B cell (primary cell): Measurements from ENCODE around the gene ATF1. TPM values are rescaled to one million over a fixed set of nuclear protein-coding genes. Genes with fewer than 3 reads are reported as not detected.

Source experiments
- ATAC-seq: fragments of 200-7000 bp; cut with Tn5 transposase; one replicate; pipeline ENCODE4 v1.10.0; 2021; ENCODE audit warnings: low read depth, mild to moderate bottlenecking, moderate number of reproducible peaks, moderate library complexity
- CTCF ChIA-PET: fragments of 350-600 bp; sonication (Branson Sonifier 250); formaldehyde crosslinking; loops from one replicate; lab custom pipeline; 2021; ENCODE audit warnings: antibody characterized with exemption, inconsistent platforms; lab: Charles Lee
- POLR2A ChIA-PET: fragments of 350-600 bp; sonication (Branson Sonifier 250); formaldehyde crosslinking; loops from one replicate; lab custom pipeline; 2021; ENCODE audit warnings: antibody characterized with exemption; lab: Charles Lee
- DNase-seq: peaks from one replicate; pipeline ENCODE4 v3.0.0; 2013
- H2AFZ ChIP-seq: 2 replicates; pipeline ENCODE4 v1.6.1; 2012; ENCODE audit warnings: mild to moderate bottlenecking, low read depth, low read length; ENCODE audit not compliant: insufficient read depth, poor library complexity, severe bottlenecking
- H3K27ac ChIP-seq, 2 donors: 1 replicate in 1 of 2; 2 replicates in 1 of 2; pipeline ENCODE4 v1.5.1; 2012 to 2013; ENCODE audit warnings: low read length in 2 of 2, mild to moderate bottlenecking in 2 of 2, moderate library complexity in 1 of 2
- H3K27me3 ChIP-seq, 4 experiments: fragments of 200-600 bp in 1 of 4; sonication (generic) in 1 of 4; replicated peaks in 1 of 4; 1 replicate in 2 of 4; 2 replicates in 2 of 4; pipeline versions ENCODE4 v1.6.1 to v1.7.0; 2013 to 2016; ENCODE audit warnings: low read length in 3 of 4, mild to moderate bottlenecking in 2 of 4, mixed read lengths in 1 of 4, moderate library complexity in 1 of 4; ENCODE audit not compliant: insufficient read depth in 4 of 4, control insufficient read depth in 3 of 4; ENCODE audit errors: control extremely low read depth in 1 of 4
- H3K36me3 ChIP-seq, 2 experiments: replicated peaks in 1 of 2; 1 replicate in 1 of 2; 2 replicates in 1 of 2; pipeline versions ENCODE4 v1.6.1 to v1.7.1; 2013; ENCODE audit warnings: low read length in 1 of 2; ENCODE audit not compliant: insufficient read depth in 2 of 2, control insufficient read depth in 1 of 2; ENCODE audit errors: control extremely low read depth in 1 of 2, extremely low read depth in 1 of 2
- H3K4me1 ChIP-seq, 2 donors: fragments of 200-600 bp in 1 of 2; sonication (generic) in 1 of 2; 1 replicate in 1 of 2; 2 replicates in 1 of 2; pipeline versions ENCODE4 v1.5.1 to v1.6.1; 2013 to 2017; ENCODE audit warnings: low read length in 2 of 2; ENCODE audit not compliant: control insufficient read depth in 2 of 2, insufficient read depth in 2 of 2
- H3K4me2 ChIP-seq: replicated peaks from 2 replicates; pipeline ENCODE3; 2012; ENCODE audit warnings: mild to moderate bottlenecking, low read depth, low read length; ENCODE audit not compliant: poor library complexity, severe bottlenecking
- H3K4me3 ChIP-seq, 5 experiments: fragments of 200-600 bp in 1 of 5; sonication (generic) in 1 of 5; 1 replicate in 3 of 5; 2 replicates in 2 of 5; pipeline versions ENCODE4 v1.5.1 to v1.7.0; 2011 to 2016; ENCODE audit warnings: low read length in 4 of 5, mild to moderate bottlenecking in 4 of 5, low read depth in 2 of 5, control low read depth in 1 of 5, moderate library complexity in 1 of 5; ENCODE audit not compliant: insufficient read depth in 1 of 5; ENCODE audit errors: control extremely low read depth in 1 of 5, extremely low read depth in 1 of 5
- H3K79me2 ChIP-seq: fragments of 200-600 bp; sonication (generic); one replicate; pipeline ENCODE4 v1.6.0; 2016; ENCODE audit warnings: low read length; ENCODE audit not compliant: control insufficient read depth, insufficient read depth
- H3K9ac ChIP-seq: fragments of 200-600 bp; sonication (generic); 2 replicates; pipeline ENCODE4 v1.6.1; 2017; ENCODE audit warnings: mild to moderate bottlenecking, low read length, moderate library complexity
- H3K9me3 ChIP-seq, 3 donors: one replicate each; pipeline versions ENCODE4 v1.6.1 to v1.7.1; 2013; ENCODE audit warnings: low read length in 2 of 3; ENCODE audit not compliant: control insufficient read depth in 2 of 3, insufficient read depth in 1 of 3; ENCODE audit errors: control extremely low read depth in 1 of 3
- H4K20me1 ChIP-seq: 2 replicates; pipeline ENCODE4 v1.6.0; 2012; ENCODE audit warnings: mild to moderate bottlenecking, low read length; ENCODE audit not compliant: insufficient read depth, control insufficient read depth, poor library complexity, severe bottlenecking
- H3K27ac Mint-ChIP-seq: one replicate; pipeline ENCODE4 v1.8.0; 2021; ENCODE audit warnings: mixed read lengths
- H3K27me3 Mint-ChIP-seq: one replicate; pipeline ENCODE4 v1.8.0; 2021; ENCODE audit warnings: mixed read lengths
- H3K4me1 Mint-ChIP-seq: one replicate; pipeline ENCODE4 v1.8.0; 2021; ENCODE audit warnings: mixed read lengths
- H3K4me3 Mint-ChIP-seq: one replicate; pipeline ENCODE4 v1.8.0; 2021; ENCODE audit warnings: mixed read lengths
- H3K9me3 Mint-ChIP-seq: one replicate; pipeline ENCODE4 v1.8.0; 2022; ENCODE audit warnings: mixed read lengths; ENCODE audit not compliant: insufficient read depth
- CTCF ChIP-seq: fragments of 200-600 bp; IDR thresholded peaks from one replicate; pipeline ENCODE4 v1.8.0; 2022; ENCODE audit warnings: antibody characterized with exemption, mild to moderate bottlenecking
- EZH2 ChIP-seq: IDR thresholded peaks from 2 replicates; pipeline ENCODE4 v1.6.1; 2012; ENCODE audit warnings: borderline replicate concordance, low read depth, mild to moderate bottlenecking, moderate library complexity, low read length; ENCODE audit not compliant: insufficient read depth, poor library complexity, severe bottlenecking
- WGBS: methylation state at CpG from one replicate; pipeline ENCODE4 v1.1.5; 2013; ENCODE audit warnings: missing lambda C conversion rate; ENCODE audit not compliant: insufficient coverage; 5-methylcytosine and 5-hydroxymethylcytosine counted together
- intact Hi-C: fragments of 100-400 bp; cut with micrococcal nuclease; formaldehyde crosslinking; loops from one replicate; pipeline ENCODE4 v1.10.0; 2022
- polyA plus RNA-seq: library from polyadenylated mRNA; depleted of rRNA; stranded (reverse); fragments of >200 nt; gene quantifications from 2 replicates; pipeline ENCODE4 v1.2.3, GENCODE V29; 2012
- total RNA-seq, 2 donors: library from RNA; stranded (reverse); fragments of 120-200 nt in 1 of 2; gene quantifications; 1 replicate in 1 of 2; 2 replicates in 1 of 2; pipeline versions ENCODE4 v1.2.3 to v1.2.4, GENCODE V29; 2013 to 2022

Gene ATF1
- total and polyA plus RNA-seq, 2 donors (not counting 1 experiment from before 2014, with no cell fraction given) = 17.2 to 39.5 TPM

- H3K4me1 ChIP-seq = peaks cover 0 to 3% of the 10 kb centered on the region in 2 donors
- Mint-ChIP-seq H3K27me3 (peaks cover 4% of the 10 kb centered on the region), H3K27ac (no peak within 1 kb of the TSS), H3K4me1 (no peaks in the 10 kb centered on the region), H3K4me3 (peak within 1 kb of the TSS; percentile 58), H3K9me3 (peaks cover 5% of the 10 kb centered on the region)
- no peaks in the 10 kb centered on the region for H4K20me1 ChIP-seq
- no peak within 1 kb of the TSS for H3K27ac ChIP-seq
- ATAC-seq = no peak
- peak within 1 kb of the TSS; percentile 41 for H3K4me2 ChIP-seq
- intact Hi-C loops = no loop called here
- CTCF ChIA-PET = interaction anchor here (1.7 kb wide), 1 partner anchor 145 kb away, joined by 6 read pairs; no protein-coding TSS in a partner anchor
- no peaks in the 10 kb centered on the region for H3K36me3 ChIP-seq
- H3K9ac ChIP-seq = no peak within 1 kb of the TSS
- H3K4me3 ChIP-seq = peak within 1 kb of the TSS in 2 of 5 experiments; percentile 8 to 21
- POLR2A ChIA-PET = no interaction called here
- H3K9me3 ChIP-seq = peaks cover 0 to 9% (median 1%) of the 10 kb centered on the region in 3 donors
- no peak within 1 kb of the TSS for H2AFZ ChIP-seq
- TF ChIP-seq EZH2 = no peak
- TF ChIP-seq CTCF = no peak
- peaks cover 0 to 4% (median 0%) of the 10 kb centered on the region in 4 experiments for H3K27me3 ChIP-seq
- H3K79me2 ChIP-seq = no peaks in the 10 kb centered on the region
- DNase-seq = peak; percentile 24
- WGBS = 66% methylated on average over 23 of the region's 36 CpGs
These were observed 79.0 kb downstream of the ATF1 start, which contains the start of gene TMPRSS12 for GRCh38 chr12:50842637-50843493. TSS of gene TMPRSS12 (plus strand) at chr12:50842926. CDS start at chr12:50842965, 39 bp downstream.
